IMR-90 (cell line): ENCODE data around the gene OR2T12. TPM values are rescaled to one million over a fixed set of nuclear protein-coding genes. Genes with fewer than 3 reads are reported as not detected.
"Not testable (repeated sequence)": the region's sequence is repeated elsewhere in the genome, so short reads cannot be mapped to it uniquely, and the experiment has no call there.

Source experiments
- ATAC-seq: fragments of 200-7000 bp; cut with Tn5 transposase; 2 replicates; pipeline ENCODE4 v1.9.1; 2020; ENCODE audit warnings: low read depth, mild to moderate bottlenecking, moderate library complexity
- BruUV-seq: library from RNA; stranded (reverse); fragments of 400-500 nt; replicated peaks from 2 replicates; lab custom pipeline; 2021; lab: Mats Ljungman, UMichigan
- CTCF ChIA-PET: fragments of 300-600 bp; formaldehyde crosslinking; extraction: SDS; loops from one replicate; lab custom pipeline; 2021; ENCODE audit warnings: antibody characterized with exemption; lab: Yijun Ruan, JAX
- POLR2A ChIA-PET: fragments of 300-600 bp; sonication (Branson Sonifier 250); formaldehyde crosslinking; loops from one replicate; lab custom pipeline; 2022; ENCODE audit warnings: antibody characterized with exemption; ENCODE audit not compliant: unreplicated experiment; lab: Charles Lee
- DNase-seq: peaks from one replicate; pipeline ENCODE4 v3.0.0; 2013
- H2AFZ ChIP-seq: replicated peaks from 2 replicates; pipeline ENCODE3; 2013; ENCODE audit warnings: low read length, mild to moderate bottlenecking; ENCODE audit not compliant: poor library complexity
- H2AK5ac ChIP-seq: 2 replicates; pipeline ENCODE4 v1.6.1; 2013; ENCODE audit warnings: low read depth, low read length, inconsistent platforms
- H2AK9ac ChIP-seq: replicated peaks from 2 replicates; pipeline ENCODE3; 2013; ENCODE audit warnings: mild to moderate bottlenecking, low read depth, low read length, moderate library complexity; ENCODE audit not compliant: poor library complexity
- H2BK120ac ChIP-seq: 2 replicates; pipeline ENCODE4 v1.6.1; 2013; ENCODE audit warnings: low read depth, low read length, inconsistent platforms
- H2BK15ac ChIP-seq: 3 replicates; pipeline ENCODE4 v1.6.1; 2013; ENCODE audit warnings: low read depth, low read length, inconsistent platforms
- H2BK20ac ChIP-seq: 2 replicates; pipeline ENCODE4 v1.6.1; 2013; ENCODE audit warnings: low read depth, mild to moderate bottlenecking, inconsistent platforms, low read length, moderate library complexity
- H2BK5ac ChIP-seq: 2 replicates; pipeline ENCODE4 v1.6.1; 2013; ENCODE audit warnings: mild to moderate bottlenecking, low read depth, low read length, inconsistent platforms; ENCODE audit not compliant: poor library complexity, severe bottlenecking
- H3K14ac ChIP-seq: replicated peaks from 2 replicates; pipeline ENCODE4 v1.6.1; 2013; ENCODE audit warnings: low read depth, low read length, inconsistent platforms
- H3K18ac ChIP-seq: 2 replicates; pipeline ENCODE4 v1.6.1; 2013; ENCODE audit warnings: low read depth, low read length, control low read depth
- H3K23ac ChIP-seq: 2 replicates; pipeline ENCODE4 v1.6.1; 2013; ENCODE audit warnings: low read depth, low read length, inconsistent platforms
- H3K27ac ChIP-seq: 2 replicates; pipeline ENCODE4 v1.5.1; 2013; ENCODE audit warnings: mild to moderate bottlenecking, control low read depth, low read length; ENCODE audit not compliant: insufficient read depth
- H3K27me3 ChIP-seq: 2 replicates; pipeline ENCODE4 v1.6.1; 2013; ENCODE audit warnings: low read length; ENCODE audit not compliant: control insufficient read depth, insufficient read depth
- H3K36me3 ChIP-seq: 2 replicates; pipeline ENCODE4 v1.6.1; 2013; ENCODE audit warnings: low read length, mixed read lengths; ENCODE audit not compliant: control insufficient read depth, insufficient read depth
- H3K4ac ChIP-seq: 2 replicates; pipeline ENCODE4 v1.6.1; 2013; ENCODE audit warnings: low read depth, low read length, inconsistent platforms
- H3K4me1 ChIP-seq: 2 replicates; pipeline ENCODE4 v1.6.1; 2013; ENCODE audit warnings: low read length, mixed read lengths; ENCODE audit not compliant: control insufficient read depth, insufficient read depth
- H3K4me2 ChIP-seq: 2 replicates; pipeline ENCODE4 v1.6.1; 2013; ENCODE audit warnings: low read depth, mild to moderate bottlenecking, control low read depth, low read length, moderate library complexity
- H3K4me3 ChIP-seq: 2 replicates; pipeline ENCODE4 v1.5.1; 2013; ENCODE audit warnings: low read depth, mild to moderate bottlenecking, control low read depth, low read length, moderate library complexity; ENCODE audit not compliant: insufficient read depth
- H3K56ac ChIP-seq: 2 replicates; pipeline ENCODE4 v1.6.1; 2013; ENCODE audit warnings: low read length, inconsistent platforms; ENCODE audit not compliant: insufficient read depth; ENCODE audit errors: extremely low read depth
- H3K79me1 ChIP-seq, 2 experiments: 2 replicates each; pipeline ENCODE4 v1.6.1; 2013; ENCODE audit warnings: low read length in 2 of 2, inconsistent platforms in 1 of 2, low read depth in 1 of 2
- H3K9ac ChIP-seq: 2 replicates; pipeline ENCODE4 v1.6.1; 2013; ENCODE audit warnings: low read depth, low read length, control low read depth
- H3K9me1 ChIP-seq: 2 replicates; pipeline ENCODE4 v1.6.1; 2013; ENCODE audit warnings: low read length, inconsistent platforms; ENCODE audit not compliant: insufficient read depth
- H3K9me3 ChIP-seq: 2 replicates; pipeline ENCODE4 v1.6.1; 2013; ENCODE audit warnings: low read length; ENCODE audit not compliant: control insufficient read depth, insufficient read depth
- H4K20me1 ChIP-seq: 2 replicates; pipeline ENCODE4 v1.6.1; 2013; ENCODE audit warnings: low read length, inconsistent platforms; ENCODE audit not compliant: insufficient read depth
- H4K5ac ChIP-seq: 2 replicates; pipeline ENCODE4 v1.6.1; 2013; ENCODE audit warnings: mild to moderate bottlenecking, low read depth, low read length, control low read depth
- H4K8ac ChIP-seq, 2 experiments: 2 replicates each; pipeline ENCODE4 v1.6.1; 2013; ENCODE audit warnings: low read depth in 2 of 2, low read length in 2 of 2, control low read depth in 1 of 2, inconsistent platforms in 1 of 2
- H4K91ac ChIP-seq: 2 replicates; pipeline ENCODE4 v1.6.1; 2013; ENCODE audit warnings: low read depth, low read length, inconsistent platforms; ENCODE audit not compliant: insufficient read depth
- BHLHE40 ChIP-seq: fragments of 150-350 bp; IDR thresholded peaks from 2 replicates; pipeline ENCODE4 v1.6.1; 2016; ENCODE audit warnings: mild to moderate bottlenecking, low read depth, low read length
- CEBPB ChIP-seq: IDR thresholded peaks from 2 replicates; pipeline ENCODE4 v1.6.1; 2012; ENCODE audit warnings: low read depth, low read length, improper control_type of control experiment
- CHD1 ChIP-seq: IDR thresholded peaks from 2 replicates; pipeline ENCODE4 v1.6.1; 2012; ENCODE audit warnings: low read depth, low read length, improper control_type of control experiment
- ELK1 ChIP-seq: fragments of 150-350 bp; IDR thresholded peaks from 2 replicates; pipeline ENCODE4 v1.6.1; 2016; ENCODE audit warnings: low read depth, mild to moderate bottlenecking, low read length, moderate library complexity, borderline replicate concordance
- FOS ChIP-seq: fragments of 150-350 bp; IDR thresholded peaks from 2 replicates; pipeline ENCODE4 v1.6.1; 2016; ENCODE audit warnings: low read depth, low read length
- MAFK ChIP-seq: IDR thresholded peaks from 2 replicates; pipeline ENCODE4 v1.6.1; 2012; ENCODE audit warnings: low read depth, low read length, improper control_type of control experiment
- MAZ ChIP-seq: IDR thresholded peaks from 2 replicates; pipeline ENCODE4 v1.6.1; 2012; ENCODE audit warnings: low read depth, mild to moderate bottlenecking, low read length, improper control_type of control experiment, moderate library complexity, borderline replicate concordance
- POLR2A ChIP-seq: IDR thresholded peaks from 2 replicates; pipeline ENCODE4 v1.6.1; 2012; ENCODE audit warnings: mild to moderate bottlenecking, low read depth, low read length
- RCOR1 ChIP-seq: IDR thresholded peaks from 2 replicates; pipeline ENCODE4 v1.6.1; 2012; ENCODE audit warnings: mild to moderate bottlenecking, low read length, improper control_type of control experiment; ENCODE audit not compliant: insufficient replicate concordance
- USF2 ChIP-seq: fragments of 150-350 bp; IDR thresholded peaks from 2 replicates; pipeline ENCODE4 v1.6.1; 2017; ENCODE audit warnings: mild to moderate bottlenecking, antibody characterized with exemption, low read length, low read depth
- WGBS, 2 experiments: methylation state at CpG; one replicate each; pipeline versions ENCODE4 v1.1.5 to v1.1.7; 2013; ENCODE audit warnings: missing lambda C conversion rate in 2 of 2; ENCODE audit not compliant: insufficient read length in 1 of 2; ENCODE audit errors: extremely low coverage in 2 of 2; 5-methylcytosine and 5-hydroxymethylcytosine counted together
- dilution Hi-C: fragments of 300-500 bp; cut with HindIII; formaldehyde crosslinking; loops from one replicate; pipeline ENCODE4 v1.14.3; 2018; ENCODE audit warnings: low sequenced_read_pairs; ENCODE audit not compliant: unreplicated experiment
- in situ Hi-C: fragments of 300-500 bp; cut with MboI; formaldehyde crosslinking; loops from 3 replicates; pipeline ENCODE4 v1.14.3; 2019; ENCODE audit warnings: low sequenced_read_pairs, inconsistent platforms, mixed read lengths
- intact Hi-C: fragments of 100-400 bp; cut with micrococcal nuclease; formaldehyde crosslinking; loops from 2 replicates; pipeline ENCODE4 v1.10.0; 2022
- polyA plus RNA-seq, 3 experiments: library from polyadenylated mRNA; depleted of rRNA; stranded (reverse); fragments of >200 nt; gene quantifications; 2 replicates each; pipeline ENCODE4 v1.2.3, GENCODE V29; 2012; ENCODE audit warnings: low replicate concordance in 1 of 3
- total RNA-seq: library from RNA; depleted of rRNA; stranded (reverse); fragments of >200 nt; gene quantifications from 2 replicates; pipeline ENCODE4 v1.2.3, GENCODE V29; 2012

OR2T12 gene
- total and polyA plus RNA-seq, 2 of the 4 experiments (the other 2 are of a cell fraction), result not detected

- ChIA-PET POLR2A (no interaction called here), CTCF (no interaction called here)
- Histone ChIP-seq H2AK5ac (no peak overlapping the region), H3K18ac (no peak overlapping the region), H3K9me1 (no peaks in the 10 kb centered on the region), H4K5ac (no peak overlapping the region), H4K20me1 (no peaks in the 10 kb centered on the region), H3K23ac (no peak overlapping the region), H3K4me2 (no peak overlapping the region), H2AFZ (no peak overlapping the region), H3K9ac (no peak overlapping the region), H3K9me3 (no peaks in the 10 kb centered on the region; the same call in 1 of the 2 replicates), H3K56ac (no peak overlapping the region), H2BK20ac (no peak overlapping the region), H3K36me3 (no peaks in the 10 kb centered on the region), H2AK9ac (no peak overlapping the region), H3K79me1 (no peaks in the 10 kb centered on the region), H3K4me3 (no peak overlapping the region), H3K27ac (no peak overlapping the region), H4K91ac (no peak overlapping the region), H2BK5ac (no peak overlapping the region), H2BK120ac (no peak overlapping the region), H3K14ac (no peak overlapping the region), H2BK15ac (no peak overlapping the region), H3K4me1 (no peaks in the 10 kb centered on the region), H3K27me3 (no peaks in the 10 kb centered on the region), H4K8ac (no peak overlapping the region), H3K4ac (no peak overlapping the region)
- no CpG with 5 or more reads among the region's 4 CpGs for WGBS, 2 experiments
- no peak for DNase-seq
- dilution Hi-C loops, result no loop called here
- in situ Hi-C loops, result no loop called here
- no peak for TF ChIP-seq ELK1
- no peak for TF ChIP-seq CEBPB
- TF ChIP-seq BHLHE40, result no peak
- TF ChIP-seq MAFK, result no peak
- TF ChIP-seq FOS, result no peak
- no peak for TF ChIP-seq POLR2A
- TF ChIP-seq CHD1, result no peak
- no peak for TF ChIP-seq RCOR1
- TF ChIP-seq MAZ, result no peak
- TF ChIP-seq USF2, result no peak
- intact Hi-C loops, result no loop called here
- no peak for ATAC-seq
- no TSS peak for BruUV-seq
These were observed 35.0 kb downstream of the OR2T12 start for GRCh38 chr1:248268178-248268577.

- H3K27me3 ChIP-seq, H3K27ac ChIP-seq, H3K23ac ChIP-seq, H4K5ac ChIP-seq, H4K20me1 ChIP-seq, H2BK120ac ChIP-seq, H2BK20ac ChIP-seq, H2AK5ac ChIP-seq, H3K9ac ChIP-seq, H3K18ac ChIP-seq, H2BK15ac ChIP-seq, H3K9me1 ChIP-seq, in situ Hi-C loops, dilution Hi-C loops, BruUV-seq, H4K8ac ChIP-seq, H3K9me3 ChIP-seq, H4K91ac ChIP-seq, H2BK5ac ChIP-seq, ATAC-seq, H3K4me3 ChIP-seq, H2AK9ac ChIP-seq, POLR2A ChIA-PET, DNase-seq, H3K4me1 ChIP-seq, CTCF ChIA-PET, intact Hi-C loops, H3K4ac ChIP-seq, H3K4me2 ChIP-seq, H3K79me1 ChIP-seq, H2AFZ ChIP-seq, H3K36me3 ChIP-seq, H3K14ac ChIP-seq, H3K56ac ChIP-seq: not testable (repeated sequence)
- no CpG with 5 or more reads among the region's 1 CpG for WGBS, 2 experiments
These were observed 43.9 kb downstream of the OR2T12 start for GRCh38 chr1:248259309-248259708.
